A549 (cell line): ENCODE results near the gene XCL1. TPM values are rescaled to one million over a fixed set of nuclear protein-coding genes. Genes with fewer than 3 reads are reported as not detected.
"Not testable (repeated sequence)": the region's sequence is repeated elsewhere in the genome, so short reads cannot be mapped to it uniquely, and the experiment has no call there.

Experiments used
- ATAC-seq, 2 experiments: fragments of 200-7000 bp in 1 of 2; fragments of >200 bp in 1 of 2; cut with Nextera tagmentation in 1 of 2; cut with Tn5 transposase in 1 of 2; 3 replicates each; pipeline versions ENCODE4 v1.8.0 to v1.9.1; 2018 to 2020; ENCODE audit warnings: mild to moderate bottlenecking in 1 of 2, moderate library complexity in 1 of 2
- CTCF ChIA-PET: fragments of 300-600 bp; sonication (Branson Sonifier 250); formaldehyde crosslinking; extraction: SDS; loops from one replicate; lab custom pipeline; 2021; ENCODE audit warnings: antibody characterized with exemption, inconsistent platforms; lab: Yijun Ruan, JAX
- POLR2A ChIA-PET: fragments of 350-600 bp; formaldehyde crosslinking; extraction: SDS; loops from one replicate; lab custom pipeline; 2021; ENCODE audit warnings: antibody characterized with exemption, inconsistent platforms; lab: Yijun Ruan, JAX
- DNase-seq, 2 experiments: peaks; one replicate each; pipeline versions ENCODE4 v3.0.0 to v3.0.0-alpha.2; 2011 to 2016; ENCODE audit warnings: low read depth in 1 of 2, low spot score in 1 of 2
- FAIRE-seq: peaks from 2 replicates; lab custom pipeline; 2011; peaks lifted over from hg19 to GRCh38; lab: Jason Lieb, UNC
- H3K27ac ChIP-seq, 2 experiments: fragments of >200 bp; sonication (Bioruptor Twin); formaldehyde crosslinking; 3 replicates each; pipeline ENCODE4 v1.5.1; 2016 to 2017
- H3K4me1 ChIP-seq: fragments of >200 bp; sonication (Bioruptor Twin); formaldehyde crosslinking; 3 replicates; pipeline ENCODE4 v1.6.1; 2016
- H3K4me2 ChIP-seq: fragments of >200 bp; sonication (Bioruptor Twin); formaldehyde crosslinking; 3 replicates; pipeline ENCODE4 v1.6.1; 2016
- H3K4me3 ChIP-seq: fragments of >200 bp; sonication (Bioruptor Twin); formaldehyde crosslinking; 3 replicates; pipeline ENCODE4 v1.5.1; 2016
- H3K9me3 ChIP-seq: fragments of >200 bp; sonication (Bioruptor Twin); formaldehyde crosslinking; 3 replicates; pipeline ENCODE4 v1.6.1; 2016
- BCL3 ChIP-seq: fragments of >200 bp; sonication (Bioruptor Twin); formaldehyde crosslinking; IDR thresholded peaks from 3 replicates; pipeline ENCODE4 v1.6.1; 2016
- BHLHE40 ChIP-seq: IDR thresholded peaks from 2 replicates; pipeline ENCODE4 v1.6.1; 2012; ENCODE audit warnings: low read depth, low read length, inconsistent platforms
- CEBPB ChIP-seq, 2 experiments: fragments of >200 bp in 1 of 2; sonication (Bioruptor Twin) in 1 of 2; formaldehyde crosslinking in 1 of 2; IDR thresholded peaks; 2 replicates each; pipeline ENCODE4 v1.6.1; 2012 to 2016
- CTCF ChIP-seq: fragments of >200 bp; sonication (Bioruptor Twin); formaldehyde crosslinking; IDR thresholded peaks from 3 replicates; pipeline ENCODE4 v1.5.1; 2016
- EHMT2 ChIP-seq: fragments of 200-600 bp; sonication (generic); IDR thresholded peaks from 2 replicates; pipeline ENCODE4 v1.6.1; 2016; ENCODE audit warnings: antibody characterized with exemption, low read depth, mild to moderate bottlenecking, moderate library complexity
- ELK1 ChIP-seq: fragments of 150-350 bp; IDR thresholded peaks from 2 replicates; pipeline ENCODE4 v1.6.1; 2014; ENCODE audit warnings: low read depth, mild to moderate bottlenecking, low read length
- EP300 ChIP-seq, 2 experiments: fragments of >200 bp; sonication (Bioruptor Twin); formaldehyde crosslinking; IDR thresholded peaks; 2 replicates in 1 of 2; 3 replicates in 1 of 2; pipeline ENCODE4 v1.6.1; 2016 to 2017
- FOSB ChIP-seq: fragments of 250-450 bp; sonication (Bioruptor Pico); IDR thresholded peaks from 2 replicates; pipeline ENCODE4 v1.5.0; 2020; ENCODE audit warnings: mild to moderate bottlenecking, moderate library complexity
- FOXS1 ChIP-seq: fragments of 250-450 bp; sonication (Bioruptor Pico); IDR thresholded peaks from 2 replicates; pipeline ENCODE4 v1.5.0; 2020; ENCODE audit warnings: mild to moderate bottlenecking, moderate library complexity
- HOXB5 ChIP-seq: fragments of 250-450 bp; sonication (Bioruptor Pico); IDR thresholded peaks from 2 replicates; pipeline ENCODE4 v1.5.0; 2020; ENCODE audit warnings: mild to moderate bottlenecking, moderate library complexity
- JUNB ChIP-seq: fragments of >200 bp; sonication (Bioruptor Twin); formaldehyde crosslinking; IDR thresholded peaks from 2 replicates; pipeline ENCODE4 v1.6.1; 2016
- KDM1A ChIP-seq: fragments of 200-600 bp; sonication (generic); IDR thresholded peaks from 2 replicates; pipeline ENCODE4 v1.6.1; 2016; ENCODE audit warnings: low read depth, mild to moderate bottlenecking
- MAFK ChIP-seq: fragments of 450-650 bp; IDR thresholded peaks from 2 replicates; pipeline ENCODE4 v1.6.1; 2014; ENCODE audit not compliant: partially characterized antibody
- MAX ChIP-seq: IDR thresholded peaks from 2 replicates; pipeline ENCODE4 v1.6.1; 2012
- MYC ChIP-seq: IDR thresholded peaks from 2 replicates; pipeline ENCODE4 v1.6.1; 2012; ENCODE audit warnings: mild to moderate bottlenecking, inconsistent platforms, low read length, improper control_type of control experiment, borderline replicate concordance
- NR3C1 ChIP-seq: fragments of >200 bp; sonication (Bioruptor Twin); formaldehyde crosslinking; IDR thresholded peaks from 3 replicates; pipeline ENCODE4 v1.6.1; 2017
- POLR2A ChIP-seq: IDR thresholded peaks from 2 replicates; pipeline ENCODE4 v1.6.1; 2012; ENCODE audit warnings: mild to moderate bottlenecking, low read length
- RAD21 ChIP-seq, 2 experiments: fragments of >200 bp in 1 of 2; sonication (Bioruptor Twin) in 1 of 2; formaldehyde crosslinking in 1 of 2; IDR thresholded peaks in 1 of 2; conservative IDR thresholded peaks in 1 of 2; 2 replicates in 1 of 2; 3 replicates in 1 of 2; pipeline ENCODE4 v1.6.1; 2012 to 2018; ENCODE audit warnings: inconsistent platforms in 1 of 2
- RARB ChIP-seq: fragments of 250-450 bp; sonication (Bioruptor Pico); IDR thresholded peaks from 2 replicates; pipeline ENCODE4 v1.8.0; 2021; ENCODE audit warnings: mild to moderate bottlenecking, moderate library complexity
- RFX5 ChIP-seq: fragments of 450-650 bp; IDR thresholded peaks from 2 replicates; pipeline ENCODE4 v1.7.1; 2014; ENCODE audit warnings: antibody characterized with exemption, mild to moderate bottlenecking, moderate library complexity
- SMC3 ChIP-seq: fragments of >200 bp; sonication (Bioruptor Twin); formaldehyde crosslinking; IDR thresholded peaks from 3 replicates; pipeline ENCODE4 v1.6.1; 2018; ENCODE audit warnings: inconsistent platforms
- USF2 ChIP-seq: fragments of 450-650 bp; IDR thresholded peaks from 2 replicates; pipeline ENCODE4 v1.6.1; 2014; ENCODE audit warnings: antibody characterized with exemption
- ZFP36 ChIP-seq: fragments of 450-650 bp; IDR thresholded peaks from 2 replicates; pipeline ENCODE4 v1.6.1; 2014; ENCODE audit warnings: borderline replicate concordance; ENCODE audit not compliant: partially characterized antibody
- WGBS: methylation state at CpG from one replicate; pipeline ENCODE4 v1.1.6; 2017; ENCODE audit errors: missing lambda C conversion rate; 5-methylcytosine and 5-hydroxymethylcytosine counted together
- polyA plus RNA-seq, 4 experiments: library from polyadenylated mRNA; depleted of rRNA in 3 of 4; stranded (reverse); fragments of >200 nt; fragmentation: RNase III in 1 of 4; extraction: RNeasy Plus Mini Kit Qiagen cat#74134 plus additional on column Dnase treatment in 1 of 4; gene quantifications; 2 replicates in 3 of 4; 3 replicates in 1 of 4; pipeline ENCODE4 v1.2.3, GENCODE V29; 2011 to 2017

Gene XCL1
- polyA plus RNA-seq, 2 of the 4 experiments (the other 2 are of a cell fraction), result not detected

GRCh38 chr1:168570652-168571051 lies 5.8 kb upstream of the XCL1 start:
- DNase-seq, result no peak
- Histone ChIP-seq H3K4me3 (no peak overlapping the region), H3K4me2 (no peak overlapping the region), H3K9me3 (no peaks in the 10 kb centered on the region; the same call in 2 of the 3 replicates), H3K4me1 (no peaks in the 10 kb centered on the region), H3K27ac (no peak overlapping the region)
- no peak for ATAC-seq
- 60% methylated on average over 3 of the region's 3 CpGs for WGBS
- TF ChIP-seq FOXS1 (CRISPR knock-in tag) (no peak), JUNB (no peak), EHMT2 (no peak), MAFK (no peak), KDM1A (no peak), RFX5 (no peak), EP300 (IDR thresholded peaks at IDR 0.05) (no peak), RARB (CRISPR knock-in tag) (no peak), BHLHE40 (no peak), FOSB (CRISPR knock-in tag) (no peak), BCL3 (no peak), MYC (no peak), ELK1 (no peak), ZFP36 (no peak), POLR2A (no peak), MAX (no peak), HOXB5 (CRISPR knock-in tag) (no peak), NR3C1 (no peak)
- POLR2A ChIA-PET, result no interaction called here
- CTCF ChIA-PET, result interaction anchor here (1.4 to 1.7 kb wide), 2 partner anchors 131 to 229 kb away, joined by 3 to 9 read pairs; no protein-coding TSS in a partner anchor
- FAIRE-seq, result no peak

- no peak for FAIRE-seq
- TF ChIP-seq BHLHE40 (no peak), USF2 (no peak)
- TF ChIP-seq, all 56 proteins: peak for 0
- H3K4me1 ChIP-seq, result no peaks in the 10 kb centered on the region
- ATAC-seq (no peak), DNase-seq (no peak)
- H3K4me2 ChIP-seq, result no peak overlapping the region
- H3K4me3 ChIP-seq, result no peak overlapping the region
- WGBS, result 65% methylated on average over 3 of the region's 3 CpGs
- CTCF ChIA-PET, result no interaction called here
- H3K27ac ChIP-seq, result no peak overlapping the region
- no peaks in the 10 kb centered on the region for H3K9me3 ChIP-seq
- POLR2A ChIA-PET, result no interaction called here
Observed at GRCh38 chr1:168572633-168573032, 3.8 kb upstream of the XCL1 start.

- 3% methylated on average over 4 of the region's 4 CpGs for WGBS
- H3K4me2 ChIP-seq, H3K27ac ChIP-seq, H3K4me3 ChIP-seq, H3K4me1 ChIP-seq, POLR2A ChIA-PET, H3K9me3 ChIP-seq: not testable (repeated sequence)
- DNase-seq (peak in 1 of 2 experiments; percentile 44), FAIRE-seq (peak; percentile 100), ATAC-seq (peak; percentile 87 to 89)
- CTCF ChIA-PET, result interaction anchor here (0.7 to 2.3 kb wide), 2 partner anchors 135 to 232 kb away, joined by 3 to 9 read pairs; no protein-coding TSS in a partner anchor
- peak; percentile 65 for TF ChIP-seq SMC3
- TF ChIP-seq CEBPB (IDR thresholded peaks at IDR 0.05), result peak in 1 of 2 experiments; percentile 32; a peak in 1 of 4 replicates
- peak; percentile 48 for TF ChIP-seq CTCF
- TF ChIP-seq RAD21 (conservative IDR thresholded peaks at IDR 0.05 in 1 of 2, IDR thresholded peaks at IDR 0.05 in 1 of 2), result peak; percentile 40 to 59
Observed at GRCh38 chr1:168574234-168574633, 2.2 kb upstream of the XCL1 start.

GRCh38 chr1:168578531-168579185 lies 2.3 kb downstream of the XCL1 start:
- H3K4me1 ChIP-seq, H3K9me3 ChIP-seq, ATAC-seq, FAIRE-seq, H3K4me2 ChIP-seq, H3K27ac ChIP-seq, H3K4me3 ChIP-seq, DNase-seq, POLR2A ChIA-PET: not testable (repeated sequence)
- CTCF ChIA-PET, result interaction anchor here (0.6 to 1.6 kb wide), 3 partner anchors 139 to 898 kb away, joined by 3 to 8 read pairs (median 3); no protein-coding TSS in a partner anchor
- WGBS, result 65% methylated on average over 2 of the region's 2 CpGs

GRCh38 chr1:168580290-168580689 lies 3.9 kb downstream of the XCL1 start:
- WGBS, result 95% methylated on average over 2 of the region's 2 CpGs
- CTCF ChIA-PET, result interaction anchor here (1.3 kb wide), 1 partner anchor 141 kb away, joined by 3 read pairs; no protein-coding TSS in a partner anchor
- H3K9me3 ChIP-seq, H3K4me1 ChIP-seq, FAIRE-seq, DNase-seq, POLR2A ChIA-PET, ATAC-seq, H3K4me3 ChIP-seq, H3K27ac ChIP-seq, H3K4me2 ChIP-seq: not testable (repeated sequence)
